Small intestine (tissue), 16 donors: ENCODE measurements around the gene LONRF3. TPM values are rescaled to one million over a fixed set of nuclear protein-coding genes. Genes with fewer than 3 reads are reported as not detected.

Source experiments
- DNase-seq, 2 donors: peaks; one replicate each; pipeline versions ENCODE4 v3.0.0 to v3.0.0-alpha.2; 2013
- FAIRE-seq: peaks from 2 replicates; lab custom pipeline; 2012; peaks lifted over from hg19 to GRCh38; lab: Jason Lieb, UNC
- H3K27ac ChIP-seq, 3 donors: one replicate each; pipeline ENCODE4 v1.5.1; 2013; ENCODE audit warnings: low read length in 2 of 3, mild to moderate bottlenecking in 2 of 3, control low read depth in 1 of 3, inconsistent platforms in 1 of 3, low read depth in 1 of 3, moderate library complexity in 1 of 3
- H3K27me3 ChIP-seq, 3 donors: one replicate each; pipeline ENCODE4 v1.6.1; 2013; ENCODE audit warnings: low read length in 3 of 3, inconsistent platforms in 1 of 3; ENCODE audit not compliant: control insufficient read depth in 3 of 3, insufficient read depth in 3 of 3
- H3K36me3 ChIP-seq, 3 donors: one replicate each; pipeline ENCODE4 v1.6.1; 2013; ENCODE audit warnings: low read length in 3 of 3, inconsistent platforms in 1 of 3, low read depth in 1 of 3, mild to moderate bottlenecking in 1 of 3, moderate library complexity in 1 of 3; ENCODE audit not compliant: control insufficient read depth in 3 of 3, insufficient read depth in 2 of 3
- H3K4me1 ChIP-seq, 3 donors: one replicate each; pipeline ENCODE4 v1.6.1; 2013; ENCODE audit warnings: low read length in 2 of 3, inconsistent platforms in 1 of 3, low read depth in 1 of 3, mild to moderate bottlenecking in 1 of 3, moderate library complexity in 1 of 3; ENCODE audit not compliant: control insufficient read depth in 3 of 3, insufficient read depth in 2 of 3
- H3K4me3 ChIP-seq, 3 donors: one replicate each; pipeline ENCODE4 v1.5.1; 2013; ENCODE audit warnings: low read length in 3 of 3, control low read depth in 1 of 3, inconsistent platforms in 1 of 3, low read depth in 1 of 3, mild to moderate bottlenecking in 1 of 3, moderate library complexity in 1 of 3
- H3K9me3 ChIP-seq, 2 donors: one replicate each; pipeline ENCODE4 v1.6.1; 2013; ENCODE audit warnings: low read depth in 1 of 2, low read length in 1 of 2; ENCODE audit not compliant: control insufficient read depth in 2 of 2, insufficient read depth in 1 of 2
- WGBS, 3 donors: extraction: QIAGEN DNeasy Blood & Tissue Kit; methylation state at CpG; one replicate each; pipeline ENCODE4 v1.1.7; 2013; 5-methylcytosine and 5-hydroxymethylcytosine counted together
- long read RNA-seq, 10 donors: transcript quantifications; one replicate each; lab custom pipeline, GENCODE V29; 2026
- polyA plus RNA-seq, 4 donors: library from polyadenylated mRNA; stranded (reverse) in 3 of 4; unstranded in 1 of 4; fragments of 200-250 nt in 3 of 4; fragments of 120-200 nt in 1 of 4; gene quantifications; one replicate each; pipeline versions ENCODE4 v1.2.1 to v1.2.3, GENCODE V29; 2013
- donor health status: healthy with polysubstance abuse.
- donor health status: control.
- donor health status: control.
- donor health status: Bipolar disorder and iron deficiency.
- donor health status: healthy.

The LONRF3 gene
- polyA plus RNA-seq, result 1 to 10 TPM; 2.0 to 3.4 (median 2.3) TPM
- long read RNA-seq, donor 1, partial matches to known transcripts, result 0 of 1 reads
- long read RNA-seq, donor 1, other reads (novel, unspliced or antisense), result 0 of 1 reads
- long read RNA-seq, donor 2, result 0 reads
- long read RNA-seq, donor 3, result 0 reads
- long read RNA-seq, donor 4, result 0 reads
- long read RNA-seq, donor 5, result 0 reads
- long read RNA-seq, donor 6, result 0 reads
- long read RNA-seq, donor 7, result 0 reads
- long read RNA-seq, donor 8, result 0 reads
- long read RNA-seq, donor 9, result 0 reads
- long read RNA-seq, donor 10, result 0 reads

DNA sequence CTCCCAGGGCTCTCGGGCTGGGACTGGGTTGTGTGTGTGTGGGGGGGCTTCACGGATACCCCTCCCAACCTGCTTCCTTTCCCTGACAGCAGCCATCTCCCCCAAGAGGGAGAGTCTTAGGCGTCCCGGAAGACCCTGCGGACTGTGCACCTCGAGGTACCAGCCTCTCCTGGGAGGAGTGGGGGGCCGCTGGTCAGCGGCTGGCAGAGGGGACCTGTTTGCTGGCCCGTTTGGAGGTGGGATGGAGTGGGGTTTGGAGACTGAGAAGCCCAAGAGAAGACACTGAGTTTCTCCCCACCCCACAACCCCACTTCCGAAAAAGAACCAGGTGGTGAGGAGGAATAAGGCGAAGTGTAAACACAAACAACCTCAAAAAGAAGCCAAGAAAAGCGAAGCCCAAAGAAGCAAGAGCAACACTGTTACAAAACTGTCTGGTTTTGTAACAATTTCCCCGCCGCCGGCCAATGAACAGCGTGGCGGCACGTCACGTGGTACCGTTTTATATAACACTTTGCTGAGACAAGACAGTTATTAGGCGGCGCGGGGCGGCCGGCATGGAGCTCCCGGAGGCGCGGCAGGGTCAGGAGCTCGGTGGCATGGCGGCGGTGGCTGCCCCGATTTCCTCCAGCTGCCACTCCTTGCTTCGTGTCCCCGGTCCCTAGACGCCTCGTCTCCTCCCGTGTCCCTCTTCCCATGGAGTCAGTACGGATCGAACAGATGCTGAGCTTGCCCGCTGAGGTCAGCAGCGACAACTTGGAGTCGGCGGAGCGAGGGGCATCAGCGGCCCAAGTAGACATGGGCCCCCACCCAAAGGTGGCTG, at the start of gene LONRF3:
Gene LONRF3 (plus strand): TSS at position 531 of the 820 bp plus-strand sequence. CDS start 163 bp downstream, at position 694.
- Histone ChIP-seq H3K27me3 (peaks cover 0 to 32% (median 4%) of the 10 kb centered on the region in 3 donors), H3K36me3 (peaks cover 0 to under 1% (median 0%) of the 10 kb centered on the region in 3 donors), H3K27ac (peak within 1 kb of the TSS; percentile 42 to 82 (median 66)), H3K4me1 (peaks cover 0 to 11% (median 0%) of the 10 kb centered on the region in 3 donors), H3K4me3 (peak within 1 kb of the TSS; percentile 12 to 56 (median 52)), H3K9me3 (no peaks in the 10 kb centered on the region)
- DNase-seq, result peak in 1 of 2 donors; percentile 64
- FAIRE-seq, result no peak
- 1 to 47% (median 9%) methylated on average over 36 to 45 of the region's 45 CpGs for WGBS, 3 donors

DNA sequence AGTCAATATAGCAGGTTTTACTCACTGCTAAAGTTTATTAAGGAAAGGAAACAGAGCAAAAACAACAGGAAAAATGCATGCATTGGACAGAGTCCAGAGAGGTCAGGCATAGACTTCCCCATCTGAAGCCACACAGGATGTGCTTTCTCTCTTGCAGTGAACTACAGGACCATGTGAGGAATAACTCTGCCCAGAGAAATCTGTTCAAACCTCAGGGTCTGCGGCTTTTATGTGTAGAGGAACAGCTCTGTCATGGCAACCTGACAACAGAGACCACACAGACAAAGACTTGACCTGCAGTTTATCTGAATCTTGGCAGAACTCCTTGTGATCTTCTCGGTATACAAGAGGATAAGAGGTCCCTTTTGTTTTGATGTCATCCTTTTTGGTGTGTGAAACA, 46.3 kb upstream of the LONRF3 start:
- Histone ChIP-seq H3K27me3 (no peaks in the 10 kb centered on the region), H3K36me3 (no peaks in the 10 kb centered on the region), H3K27ac (no peak overlapping the region), H3K4me3 (no peak overlapping the region), H3K4me1 (no peaks in the 10 kb centered on the region), H3K9me3 (no peaks in the 10 kb centered on the region)
- 30 to 42% (median 38%) methylated on average over 2 of the region's 2 CpGs for WGBS, 3 donors
- no peak for DNase-seq
- FAIRE-seq, result no peak

GRCh38 chrX:118935352-118935751, 39.1 kb upstream of the LONRF3 start:
- DNase-seq, result no peak
- H3K9me3 ChIP-seq, result peaks cover 0 to 2% of the 10 kb centered on the region in 2 donors
- H3K36me3 ChIP-seq, result no peaks in the 10 kb centered on the region
- no peak for FAIRE-seq
- peaks cover 0 to 3% (median 0%) of the 10 kb centered on the region in 3 donors for H3K4me1 ChIP-seq
- no peak overlapping the region for H3K27ac ChIP-seq
- no peak overlapping the region for H3K4me3 ChIP-seq
- WGBS, 3 donors, result 86 to 100% (median 97%) methylated on average over 1 of the region's 1 CpG
- no peaks in the 10 kb centered on the region for H3K27me3 ChIP-seq

GRCh38 chrX:118941147-118941546, 33.3 kb upstream of the LONRF3 start:
- Histone ChIP-seq H3K27me3 (no peaks in the 10 kb centered on the region), H3K4me1 (peaks cover 0 to 3% (median 0%) of the 10 kb centered on the region in 3 donors), H3K9me3 (no peaks in the 10 kb centered on the region), H3K4me3 (no peak overlapping the region), H3K36me3 (no peaks in the 10 kb centered on the region), H3K27ac (no peak overlapping the region)
- DNase-seq, result no peak
- WGBS, 3 donors, result 54 to 80% (median 62%) methylated on average over 2 of the region's 2 CpGs
- no peak for FAIRE-seq

- Histone ChIP-seq H3K27me3 (no peaks in the 10 kb centered on the region), H3K36me3 (no peaks in the 10 kb centered on the region), H3K9me3 (no peaks in the 10 kb centered on the region), H3K4me1 (no peaks in the 10 kb centered on the region), H3K4me3 (no peak overlapping the region), H3K27ac (no peak overlapping the region)
- 46 to 54% (median 54%) methylated on average over 2 of the region's 2 CpGs for WGBS, 3 donors
- FAIRE-seq (no peak), DNase-seq (no peak)
Measured at GRCh38 chrX:118943102-118943501, 31.3 kb upstream of the LONRF3 start.

GRCh38 chrX:118945921-118946320, 28.5 kb upstream of the LONRF3 start:
- FAIRE-seq, result no peak
- 24 to 53% (median 44%) methylated on average over 2 of the region's 2 CpGs for WGBS, 3 donors

GRCh38 chrX:118948270-118948669, 26.1 kb upstream of the LONRF3 start:
- WGBS, 3 donors, result 69 to 72% (median 70%) methylated on average over 1 of the region's 1 CpG
- H3K4me1 ChIP-seq, result no peaks in the 10 kb centered on the region
- FAIRE-seq (no peak), DNase-seq (no peak)
- H3K4me3 ChIP-seq, result no peak overlapping the region
- no peaks in the 10 kb centered on the region for H3K27me3 ChIP-seq
- no peaks in the 10 kb centered on the region for H3K36me3 ChIP-seq
- no peaks in the 10 kb centered on the region for H3K9me3 ChIP-seq
- no peak overlapping the region for H3K27ac ChIP-seq

More at GRCh38 chrX:118945921-118946320, 28.5 kb upstream of the LONRF3 start:
- Histone ChIP-seq H3K36me3 (no peaks in the 10 kb centered on the region), H3K4me1 (no peaks in the 10 kb centered on the region), H3K27ac (no peak overlapping the region), H3K4me3 (no peak overlapping the region), H3K9me3 (no peaks in the 10 kb centered on the region), H3K27me3 (no peaks in the 10 kb centered on the region)
- no peak for DNase-seq

GRCh38 chrX:118961866-118962560, 12.4 kb upstream of the LONRF3 start:
- Histone ChIP-seq H3K36me3 (no peaks in the 10 kb centered on the region), H3K27ac (no peak overlapping the region), H3K4me1 (peaks cover 0 to 18% (median 0%) of the 10 kb centered on the region in 3 donors), H3K4me3 (no peak overlapping the region), H3K27me3 (no peaks in the 10 kb centered on the region), H3K9me3 (no peaks in the 10 kb centered on the region)
- WGBS, 3 donors, result 8 to 43% (median 33%) methylated on average over 4 of the region's 4 CpGs
- no peak for FAIRE-seq
- DNase-seq, result peak; percentile 11 to 56
